Breast epithelium (tissue), 3 donors: Measurements from ENCODE around the gene ZNF211.

Experiments
- CTCF ChIP-seq, 3 donors: fragments of 450-650 bp; IDR thresholded peaks; one replicate each; pipeline ENCODE4 v1.5.1; 2016 to 2017; ENCODE audit warnings: antibody characterized with exemption in 3 of 3, mild to moderate bottlenecking in 3 of 3, moderate library complexity in 3 of 3
- POLR2A ChIP-seq: fragments of 450-650 bp; IDR thresholded peaks from one replicate; pipeline ENCODE4 v1.6.1; 2016; ENCODE audit warnings: antibody characterized with exemption, mild to moderate bottlenecking, moderate library complexity

GRCh38 chr19:57643734-57644133 is 10.8 kb downstream of the ZNF211 start:
- TF ChIP-seq POLR2A (no peak), CTCF (IDR thresholded peaks at IDR 0.05) (no peak)
